ENCODE measurements around the gene TGM3.
"Not testable (repeated sequence)": the region's sequence is repeated elsewhere in the genome, so short reads cannot be mapped to it uniquely, and the experiment has no call there.

TGM3 gene, protein sequence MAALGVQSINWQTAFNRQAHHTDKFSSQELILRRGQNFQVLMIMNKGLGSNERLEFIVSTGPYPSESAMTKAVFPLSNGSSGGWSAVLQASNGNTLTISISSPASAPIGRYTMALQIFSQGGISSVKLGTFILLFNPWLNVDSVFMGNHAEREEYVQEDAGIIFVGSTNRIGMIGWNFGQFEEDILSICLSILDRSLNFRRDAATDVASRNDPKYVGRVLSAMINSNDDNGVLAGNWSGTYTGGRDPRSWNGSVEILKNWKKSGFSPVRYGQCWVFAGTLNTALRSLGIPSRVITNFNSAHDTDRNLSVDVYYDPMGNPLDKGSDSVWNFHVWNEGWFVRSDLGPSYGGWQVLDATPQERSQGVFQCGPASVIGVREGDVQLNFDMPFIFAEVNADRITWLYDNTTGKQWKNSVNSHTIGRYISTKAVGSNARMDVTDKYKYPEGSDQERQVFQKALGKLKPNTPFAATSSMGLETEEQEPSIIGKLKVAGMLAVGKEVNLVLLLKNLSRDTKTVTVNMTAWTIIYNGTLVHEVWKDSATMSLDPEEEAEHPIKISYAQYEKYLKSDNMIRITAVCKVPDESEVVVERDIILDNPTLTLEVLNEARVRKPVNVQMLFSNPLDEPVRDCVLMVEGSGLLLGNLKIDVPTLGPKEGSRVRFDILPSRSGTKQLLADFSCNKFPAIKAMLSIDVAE
- long read RNA-seq, donor 1 = 0 reads
- long read RNA-seq, donor 2 = 0 reads
- long read RNA-seq, donor 3 = 0 reads
- long read RNA-seq, donor 4 = 0 reads
- long read RNA-seq, donor 5 = 0 reads
- long read RNA-seq, donor 6 = 0 reads
- long read RNA-seq, donor 7 = 0 reads
- long read RNA-seq, donor 8 = 0 reads

DNA sequence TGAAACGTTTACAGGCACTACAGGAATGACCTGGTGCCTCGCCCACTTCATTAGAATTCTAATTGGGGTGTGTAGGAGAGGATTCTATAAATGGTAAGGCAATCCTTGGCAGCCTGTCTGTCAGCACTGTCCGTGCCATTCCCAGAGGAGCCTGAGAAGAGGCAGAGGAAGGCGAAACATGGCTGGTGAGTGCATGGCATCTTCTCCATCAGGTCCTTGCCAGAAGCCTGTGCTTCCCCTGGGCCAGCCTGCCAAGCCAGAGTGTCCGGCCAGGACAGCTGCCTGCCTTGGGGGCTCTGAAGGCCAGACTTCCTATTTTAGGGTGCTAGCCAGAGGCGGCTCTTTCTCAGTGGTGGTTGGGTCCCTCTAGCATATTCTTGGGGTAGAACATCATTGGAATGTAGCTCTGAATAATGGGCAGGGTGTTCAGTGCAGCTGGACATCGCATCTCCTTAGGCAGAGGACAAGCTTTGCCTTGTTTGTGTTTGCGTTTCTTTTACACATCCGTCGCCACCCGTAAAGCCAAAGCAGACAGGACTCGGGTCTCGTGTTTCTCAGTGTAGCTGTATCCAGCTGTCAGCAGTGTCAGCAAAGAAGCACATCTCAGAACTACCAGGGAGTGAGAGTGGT is at the start of gene TGM3:
Gene TGM3, plus strand, starts transcription at position 116 of the 630 bp plus-strand sequence. Its CDS starts 63 bp downstream, at position 179.
- no peak for DNase-seq

DNA sequence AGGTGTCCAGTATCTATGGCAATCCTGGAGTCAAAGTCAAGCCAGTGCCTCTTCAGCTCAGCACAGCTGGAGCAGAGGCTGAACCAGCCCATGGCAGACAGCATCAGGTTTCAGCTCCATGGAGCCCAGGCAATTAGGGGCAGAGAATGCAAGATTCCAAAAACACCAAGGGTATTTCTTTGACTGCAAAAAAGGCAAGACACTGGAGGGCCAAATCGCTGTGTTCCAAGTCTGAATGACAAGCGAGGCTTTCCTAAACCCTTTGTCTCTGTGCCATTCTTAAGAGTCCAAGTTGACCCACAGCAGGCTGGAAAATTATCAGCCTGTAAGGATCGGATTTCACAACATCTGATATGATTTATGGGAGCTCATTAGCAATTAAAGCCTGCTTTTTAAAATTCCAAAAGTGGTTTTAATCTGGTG is 49.7 kb upstream of the TGM3 start:
- DNase-seq = no peak

DNA sequence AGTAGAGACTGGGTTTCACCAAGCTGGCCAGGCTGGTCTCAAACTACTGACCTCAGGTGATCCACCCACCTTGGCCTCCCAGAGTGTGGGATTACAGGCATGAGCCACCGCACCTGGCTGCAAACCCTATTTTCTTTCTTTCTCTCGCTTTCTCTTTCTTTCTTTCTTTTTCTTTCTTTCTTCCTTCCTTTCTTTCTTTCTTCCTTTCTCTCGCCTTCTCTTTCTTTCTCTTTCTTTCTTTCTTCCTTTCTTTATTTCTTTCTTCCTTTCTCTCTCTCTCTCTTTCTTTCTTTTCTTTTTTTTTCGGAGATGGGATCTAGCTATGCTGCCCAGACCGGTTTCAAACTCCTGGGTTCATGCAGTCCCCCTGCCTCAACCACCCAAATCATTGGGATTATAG is 47.0 kb upstream of the TGM3 start:
- no peak for DNase-seq

DNA sequence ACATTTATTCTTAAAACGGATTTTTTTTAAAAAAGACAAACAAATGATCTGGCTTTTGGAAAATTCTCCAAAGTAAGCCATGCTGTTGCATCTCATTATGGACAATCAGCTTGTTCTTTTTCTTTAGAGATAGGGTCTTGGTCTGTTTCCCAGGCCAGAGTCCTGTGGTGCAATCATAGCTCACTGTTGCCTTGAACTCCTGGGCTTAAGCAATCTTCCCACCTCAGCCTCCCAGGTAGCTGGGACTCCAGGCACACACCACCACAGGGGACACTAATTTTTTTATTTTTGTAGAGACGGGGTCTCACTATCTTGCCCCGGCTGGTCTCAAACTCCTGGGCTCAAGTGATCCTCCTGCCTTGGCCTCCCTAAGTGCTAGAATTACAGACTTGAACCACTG is 45.9 kb upstream of the TGM3 start:
- DNase-seq = no peak

DNA sequence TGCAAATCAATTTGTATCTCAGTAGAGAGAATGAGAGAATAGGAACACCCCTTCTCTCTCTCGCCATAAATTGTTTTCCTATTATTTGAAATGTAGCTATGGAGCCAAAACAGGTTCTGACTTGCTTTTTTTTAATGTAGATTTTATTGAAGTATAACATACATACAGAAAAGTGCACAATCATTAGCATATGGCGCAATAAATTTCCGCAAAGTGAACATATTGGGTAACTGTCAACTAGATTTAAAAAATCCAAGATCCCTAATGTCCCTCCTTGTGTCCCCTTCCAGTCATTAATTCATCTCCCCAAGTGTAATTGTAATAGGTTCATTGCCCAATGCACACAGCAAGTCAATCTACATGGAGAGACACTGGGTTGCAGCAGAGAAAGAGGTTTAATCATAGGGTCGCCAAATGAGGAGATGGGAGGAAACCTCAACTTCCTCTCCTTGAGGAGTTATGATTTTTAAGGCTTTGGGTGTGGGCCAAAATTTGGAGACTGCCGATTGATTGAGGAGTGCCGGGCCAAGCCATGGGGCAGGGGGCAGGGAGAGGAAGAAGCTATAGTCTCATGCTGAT is 43.3 kb upstream of the TGM3 start:
- DNase-seq = no peak

DNA sequence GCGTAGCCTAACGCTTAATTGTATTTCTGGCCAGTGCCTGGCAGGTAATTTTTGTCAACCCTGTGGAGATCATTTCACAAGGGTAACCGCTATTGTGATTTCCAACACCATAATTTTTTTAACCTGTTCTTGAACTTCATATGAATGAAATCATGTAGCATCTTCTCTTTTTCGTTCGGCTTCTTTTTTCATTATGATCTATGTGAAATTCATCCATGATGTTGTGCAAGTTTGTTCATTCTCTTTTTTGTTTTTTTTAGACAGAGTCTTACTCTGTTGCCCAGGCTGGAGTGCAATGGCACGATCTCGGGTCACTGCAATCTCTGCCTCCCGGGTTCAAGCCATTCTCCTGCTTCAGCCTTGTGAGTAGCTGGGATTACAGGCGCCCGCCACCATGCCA is 42.5 kb upstream of the TGM3 start:
- DNase-seq = no peak

DNA sequence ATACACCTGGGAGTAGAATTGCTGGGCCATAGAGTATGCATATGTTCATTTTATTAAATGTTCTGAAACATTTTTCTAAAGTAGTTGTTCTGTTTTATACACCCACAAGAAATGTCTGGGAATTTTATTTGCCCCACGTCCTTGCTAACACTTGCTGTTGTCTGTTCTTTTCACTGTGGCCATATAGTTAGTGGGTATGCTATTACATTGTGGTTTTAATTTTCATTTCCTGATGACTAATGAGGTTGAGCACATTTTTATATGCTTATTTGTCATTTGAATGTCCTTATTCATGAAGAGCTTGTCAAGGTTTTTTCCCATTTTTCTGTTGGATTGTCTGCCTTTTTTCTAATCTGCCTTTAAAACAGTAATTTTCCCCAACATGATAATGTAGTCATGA is 41.5 kb upstream of the TGM3 start:
- DNase-seq = no peak

DNA sequence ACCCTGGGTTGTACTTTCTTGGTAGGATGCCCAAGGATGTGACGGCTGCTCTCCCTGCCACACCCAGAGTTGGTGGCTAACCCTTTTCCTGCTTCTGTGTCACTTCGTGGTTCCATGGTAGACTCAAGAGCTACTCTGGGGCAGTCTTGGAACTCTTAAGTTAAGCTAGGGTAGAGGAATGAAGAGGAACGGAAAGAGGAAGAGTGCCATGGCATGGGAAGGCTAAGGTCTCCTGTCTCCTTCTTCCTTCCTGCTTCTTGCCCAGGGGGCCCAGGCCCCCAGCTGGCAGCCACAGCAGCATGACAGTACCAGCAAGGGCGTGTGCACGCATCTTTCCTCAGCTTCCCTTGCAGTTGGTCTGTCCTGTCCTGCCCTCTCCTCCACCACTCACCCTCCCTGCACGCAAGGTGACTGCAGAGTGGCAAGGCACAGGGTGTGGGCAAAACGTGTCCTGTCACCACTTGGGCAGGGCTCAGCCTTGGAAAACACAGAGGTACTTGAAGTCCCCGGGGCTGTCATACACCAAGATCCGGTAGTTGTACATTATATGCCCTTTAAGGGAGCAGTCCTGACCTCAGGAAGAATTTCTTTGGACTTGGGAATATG is 39.8 kb upstream of the TGM3 start:
- DNase-seq = no peak

DNA sequence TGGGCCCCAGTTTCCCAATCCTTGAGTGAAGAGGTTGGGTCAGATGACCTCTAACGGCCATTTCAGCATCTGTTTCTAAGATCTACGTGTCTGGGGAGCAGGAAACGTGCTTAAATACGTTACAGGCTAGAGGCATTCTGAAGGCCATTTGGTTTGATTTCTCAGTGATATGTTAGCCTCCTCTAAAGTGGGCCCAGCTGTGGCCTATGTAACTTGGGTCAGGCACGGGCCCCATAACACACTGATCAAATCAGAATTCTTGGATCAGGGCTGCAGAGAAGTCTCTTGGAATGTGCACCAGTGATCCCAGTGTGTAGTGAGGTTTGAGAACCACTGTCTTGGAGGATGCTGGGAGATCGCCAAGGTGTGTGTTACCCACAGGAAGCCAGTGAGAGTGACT is 36.1 kb upstream of the TGM3 start:
- DNase-seq = no peak

DNA sequence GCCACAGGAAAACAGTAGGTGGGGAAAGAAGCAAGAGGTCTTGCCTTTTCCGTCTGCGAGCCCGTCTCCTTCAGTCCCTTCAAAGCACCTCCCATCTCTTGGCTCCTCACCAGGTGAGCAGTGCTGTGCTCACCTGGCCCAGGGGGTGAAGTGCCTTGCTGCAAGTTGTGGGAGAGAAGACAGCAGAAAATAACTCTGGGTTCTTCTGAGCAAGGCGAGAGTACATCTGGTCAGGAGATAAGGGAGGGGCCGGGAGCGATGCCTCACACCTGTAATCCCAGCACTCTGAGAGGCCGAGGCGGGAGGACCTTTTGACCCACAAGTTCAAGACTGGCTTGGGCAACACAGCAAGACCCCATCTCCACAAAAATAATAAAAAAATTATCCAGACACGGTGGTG is 35.6 kb upstream of the TGM3 start:
- DNase-seq = no peak

DNA sequence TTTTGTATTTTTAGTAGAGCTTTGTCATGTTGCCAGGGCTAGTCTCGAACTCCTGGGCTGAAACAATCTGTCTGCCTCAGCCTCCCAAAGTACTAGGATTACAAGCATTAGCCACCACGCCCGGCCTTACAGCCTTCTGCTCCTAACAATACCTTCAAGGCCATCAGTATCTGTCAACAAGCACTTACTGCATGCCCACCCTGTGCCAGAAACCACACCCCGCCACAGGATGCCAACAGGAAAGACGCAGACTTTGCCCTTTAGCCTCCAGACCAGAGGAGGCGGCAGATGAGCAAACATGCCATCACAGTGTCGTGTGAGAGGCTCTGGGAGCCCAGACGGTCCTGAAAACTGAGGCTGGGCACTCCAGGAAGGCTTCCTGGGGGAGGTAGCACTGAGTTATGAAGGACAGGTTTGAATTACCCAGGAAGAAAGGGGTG is 34.7 kb upstream of the TGM3 start:
- DNase-seq = no peak

DNA sequence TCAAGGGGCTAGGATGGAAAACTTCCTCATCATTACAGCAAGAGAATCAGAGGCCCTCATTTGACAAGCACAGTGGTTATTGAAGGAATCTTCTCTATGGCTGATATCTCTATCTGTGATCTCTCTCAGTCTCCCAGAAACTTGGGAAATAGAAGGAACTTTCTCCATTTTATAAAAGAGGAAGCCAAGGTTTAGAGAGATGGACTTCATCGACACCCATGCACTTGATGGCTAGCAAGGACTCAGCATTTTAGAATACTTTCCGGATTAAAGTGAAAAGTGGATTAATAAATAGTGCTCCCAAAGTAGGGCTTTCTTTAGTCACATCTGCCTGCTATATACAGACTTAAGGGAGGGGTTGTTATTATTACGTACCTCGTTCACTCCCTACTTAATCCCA is 34.2 kb upstream of the TGM3 start:
- DNase-seq = no peak

DNA sequence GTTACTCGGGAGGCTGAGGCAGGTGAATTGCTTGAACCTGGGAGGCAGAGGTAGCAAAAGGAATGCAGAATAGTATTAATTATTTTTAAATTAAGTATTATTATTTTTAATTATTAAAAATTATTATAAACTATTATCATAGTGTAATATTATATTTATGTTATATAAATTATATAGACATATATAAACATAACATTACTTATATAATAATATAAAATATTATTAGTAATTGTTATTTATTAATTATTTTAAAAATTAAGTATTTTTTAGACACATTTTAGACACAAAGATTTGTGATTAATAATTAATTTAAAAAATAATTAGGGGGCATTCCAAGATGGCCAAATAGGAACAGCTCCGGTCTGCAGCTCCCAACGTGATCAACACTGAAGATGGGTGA is 31.7 kb upstream of the TGM3 start:
- no peak for DNase-seq

DNA sequence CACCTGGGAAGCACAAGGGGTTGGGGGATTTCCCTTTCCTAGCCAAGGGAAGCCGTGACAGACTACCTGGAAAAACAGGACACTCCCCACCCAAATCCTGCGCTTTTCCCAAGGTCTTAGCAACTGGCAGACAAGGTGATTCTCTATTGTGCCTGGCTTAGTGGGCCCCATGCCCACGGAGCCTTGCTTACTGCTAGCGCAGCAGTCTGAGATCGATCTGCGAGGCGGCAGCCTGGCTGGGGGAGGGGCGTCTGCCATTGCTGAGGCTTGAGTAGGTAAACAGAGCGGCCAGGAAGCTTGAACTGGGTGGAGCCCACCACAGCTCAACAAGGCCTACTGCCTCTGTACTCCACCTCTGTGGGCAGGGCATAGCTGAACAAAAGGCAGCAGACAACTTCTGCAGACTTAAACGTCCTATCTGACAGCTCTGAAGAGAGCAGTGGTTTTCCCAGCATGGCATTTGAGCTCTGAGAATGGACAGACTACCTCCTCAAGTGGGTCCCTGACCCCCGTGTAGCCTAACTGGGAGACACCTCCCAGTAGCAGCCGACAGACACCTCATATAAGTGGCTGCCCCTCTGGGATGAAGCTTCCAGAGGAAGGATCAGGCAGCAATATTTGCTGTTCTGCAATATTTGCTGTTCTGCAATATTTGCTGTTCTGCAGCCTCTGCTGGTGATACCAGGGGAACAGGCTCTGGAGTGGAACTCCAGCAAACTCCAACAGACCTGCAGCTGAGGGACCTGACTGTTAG is 31.0 kb upstream of the TGM3 start:
- not testable (repeated sequence) for DNase-seq

DNA sequence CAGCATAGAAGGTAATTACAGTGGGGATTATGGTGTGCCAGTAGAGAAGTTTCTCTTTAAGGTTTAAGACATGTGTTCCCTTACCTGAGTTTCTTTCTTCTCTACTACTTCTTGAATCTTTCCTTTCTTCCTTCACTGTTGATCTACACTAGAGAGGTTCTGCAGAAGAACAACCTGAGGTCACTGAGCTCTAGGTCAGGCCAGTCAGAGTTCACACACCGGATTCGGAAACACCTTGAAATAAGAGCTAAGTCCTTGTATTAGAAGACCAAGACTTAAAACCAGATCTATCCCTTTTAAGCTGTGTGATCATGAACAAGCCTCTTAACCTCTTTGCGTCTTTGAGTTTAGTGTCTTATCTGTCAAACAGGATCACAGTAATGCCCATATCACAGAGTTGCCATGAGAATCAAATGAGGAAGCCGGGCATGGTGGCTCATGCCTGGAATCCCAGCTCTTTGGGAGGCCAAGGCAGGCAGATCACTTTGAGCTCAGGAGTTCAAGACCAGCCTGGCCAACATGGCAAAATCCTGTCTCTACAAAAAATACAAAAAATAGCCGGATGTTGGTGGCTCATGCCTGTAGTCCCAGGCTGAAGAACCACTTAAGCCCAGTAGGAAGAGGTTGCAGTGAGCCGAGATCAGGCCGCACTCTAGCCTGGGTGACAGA is 22.0 kb upstream of the TGM3 start:
- DNase-seq = no peak

DNA sequence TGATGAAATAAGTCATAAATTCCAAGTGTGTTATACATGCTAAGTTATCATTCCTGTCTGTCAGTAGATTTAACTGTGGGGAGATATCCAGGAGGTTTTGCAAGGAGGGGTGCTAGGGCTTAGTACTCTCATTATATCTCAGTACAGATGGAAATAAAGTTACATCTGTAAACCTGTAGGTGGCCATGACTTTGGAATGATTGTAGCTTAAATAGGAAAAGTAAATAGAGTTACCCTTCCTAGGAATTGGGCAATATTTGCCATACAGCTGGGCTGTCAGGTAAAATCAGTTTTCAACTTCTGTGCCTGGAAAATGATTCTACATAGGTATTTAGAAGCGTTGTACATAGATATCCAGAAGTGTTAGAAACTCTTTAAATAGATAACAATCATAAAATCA is 19.8 kb upstream of the TGM3 start:
- DNase-seq = no peak

DNA sequence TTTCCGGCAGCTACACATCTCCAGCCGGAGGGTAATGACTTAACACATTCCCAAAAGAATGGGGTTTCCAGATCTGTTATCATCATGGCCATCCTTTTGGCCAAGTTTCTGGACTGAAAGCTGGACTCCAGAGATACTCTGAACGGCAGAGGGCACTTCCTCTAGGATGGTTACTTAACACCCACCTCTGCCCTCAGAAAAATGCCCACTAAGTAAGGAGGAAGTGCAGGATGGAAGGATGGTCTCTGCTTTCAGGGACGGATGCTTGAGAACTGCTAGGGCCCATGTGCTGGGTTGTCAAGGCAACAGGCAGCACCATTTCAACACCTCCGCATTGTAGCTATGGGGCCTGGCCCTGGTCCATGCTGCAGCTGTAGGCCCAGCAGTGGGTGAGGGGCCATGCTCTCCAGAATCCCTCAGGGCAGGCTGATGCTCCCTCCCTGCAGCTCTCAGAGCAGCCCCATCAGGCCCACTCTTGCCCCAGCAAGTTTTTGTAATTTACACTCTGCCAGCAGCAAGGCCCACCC is 16.5 kb upstream of the TGM3 start:
- no peak for DNase-seq

DNA sequence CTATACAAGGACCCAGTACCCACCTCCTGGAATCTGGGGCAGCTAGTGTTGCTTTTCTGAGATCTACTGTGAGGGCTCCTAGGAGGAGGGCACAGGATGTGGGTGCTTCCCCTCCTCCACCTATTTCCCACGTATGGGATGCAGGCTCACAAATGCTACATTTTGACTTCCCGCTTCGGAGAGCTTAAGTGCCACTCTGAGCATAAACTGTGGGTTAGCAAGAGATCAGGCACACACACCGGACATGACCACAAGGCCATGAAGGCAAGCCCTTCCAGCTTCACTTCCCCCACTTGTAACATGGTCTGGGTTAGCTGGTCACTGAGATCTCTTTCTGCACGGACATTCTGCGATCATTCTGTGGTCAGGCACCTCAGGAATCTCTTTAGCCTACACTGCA is 15.7 kb upstream of the TGM3 start:
- DNase-seq = no peak

DNA sequence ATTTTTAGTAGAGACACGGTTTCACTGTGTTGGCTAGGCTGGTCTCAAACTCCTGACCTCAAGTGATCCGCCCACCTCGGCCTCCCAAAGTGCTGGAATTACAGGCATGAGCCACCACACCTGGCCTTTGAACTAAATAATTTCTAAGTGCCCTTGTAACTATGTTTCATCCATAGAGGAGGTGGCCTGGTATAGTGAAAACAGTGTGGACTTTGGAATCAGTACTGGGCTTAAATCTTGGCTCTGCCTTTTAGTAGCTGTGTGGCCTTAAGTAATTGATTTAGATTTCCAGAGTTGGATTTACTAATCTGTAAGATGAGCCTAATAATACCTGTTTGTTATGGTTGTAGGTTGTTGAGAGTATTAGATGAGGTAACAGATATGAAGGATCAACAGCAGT is 14.2 kb upstream of the TGM3 start:
- DNase-seq = no peak

DNA sequence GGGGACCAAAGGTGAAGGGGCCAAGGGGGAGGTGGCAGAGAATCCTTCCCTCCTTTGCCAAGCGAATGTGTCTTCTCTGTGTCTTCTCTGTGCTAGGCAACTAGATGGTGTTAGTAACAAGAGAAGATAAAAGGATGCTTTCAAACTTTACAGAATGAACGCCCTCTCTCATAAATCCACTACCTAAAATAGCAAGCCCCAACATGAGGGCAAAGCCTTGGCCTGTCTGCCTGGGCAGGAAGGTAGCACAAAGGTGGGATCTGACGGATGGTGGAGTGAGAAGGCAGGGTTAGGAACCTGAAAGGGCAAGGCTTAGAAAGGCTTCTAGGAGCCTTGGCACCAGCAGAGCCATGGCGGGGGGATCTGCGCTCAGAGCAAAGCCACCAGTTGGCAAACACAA is 13.6 kb upstream of the TGM3 start:
- no peak for DNase-seq

All from right kidney (tissue), 9 donors.